ENCODE data around the gene HOXA2. TPM values are rescaled to one million over a fixed set of nuclear protein-coding genes. Genes with fewer than 3 reads are reported as not detected.

HOXA2 gene
- total RNA-seq, 3 donors from 2014 or later: not detected

- peaks cover 41% of the 10 kb centered on the region for H3K27me3 Mint-ChIP-seq (ENCODE audit: low read depth)
- H3K4me1 Mint-ChIP-seq (ENCODE audit: low read depth): no peaks in the 10 kb centered on the region
- H3K36me3 Mint-ChIP-seq (ENCODE audit: insufficient read depth): no peaks in the 10 kb centered on the region
- H3K9me3 Mint-ChIP-seq: no peaks in the 10 kb centered on the region
- H3K4me3 Mint-ChIP-seq: no peak overlapping the region
- ATAC-seq (no peak), DNase-seq (no peak)
Observed at GRCh38 chr7:27124096-27124901, 21.8 kb upstream of the HOXA2 start.

- no peak for ATAC-seq
Observed at GRCh38 chr7:27123477-27124053, 21.1 kb upstream of the HOXA2 start.

GRCh38 chr7:27123007-27123476, 20.6 kb upstream of the HOXA2 start:
- ATAC-seq: no peak
- Mint-ChIP-seq H3K9me3 (no peaks in the 10 kb centered on the region), H3K4me3 (no peak overlapping the region), H3K4me1 (ENCODE audit: low read depth) (no peaks in the 10 kb centered on the region), H3K36me3 (ENCODE audit: insufficient read depth) (no peaks in the 10 kb centered on the region), H3K27me3 (ENCODE audit: low read depth) (peaks cover 35% of the 10 kb centered on the region)
- DNase-seq: no peak

More at GRCh38 chr7:27123477-27124053, 21.1 kb upstream of the HOXA2 start:
- no peak for DNase-seq
- Mint-ChIP-seq H3K9me3 (no peaks in the 10 kb centered on the region), H3K27me3 (ENCODE audit: low read depth) (peaks cover 37% of the 10 kb centered on the region), H3K4me1 (ENCODE audit: low read depth) (no peaks in the 10 kb centered on the region), H3K36me3 (ENCODE audit: insufficient read depth) (no peaks in the 10 kb centered on the region), H3K4me3 (no peak overlapping the region)

GRCh38 chr7:27122077-27122910, 19.8 kb upstream of the HOXA2 start:
- Mint-ChIP-seq H3K36me3 (ENCODE audit: insufficient read depth) (no peaks in the 10 kb centered on the region), H3K4me3 (no peak overlapping the region), H3K4me1 (ENCODE audit: low read depth) (no peaks in the 10 kb centered on the region), H3K9me3 (no peaks in the 10 kb centered on the region), H3K27me3 (ENCODE audit: low read depth) (peaks cover 31% of the 10 kb centered on the region)
- ATAC-seq: no peak
- DNase-seq: no peak

GRCh38 chr7:27121684-27122076, 19.2 kb upstream of the HOXA2 start:
- H3K36me3 Mint-ChIP-seq (ENCODE audit: insufficient read depth): no peaks in the 10 kb centered on the region
- DNase-seq (no peak), ATAC-seq (no peak)
- no peaks in the 10 kb centered on the region for H3K4me1 Mint-ChIP-seq (ENCODE audit: low read depth)
- no peaks in the 10 kb centered on the region for H3K9me3 Mint-ChIP-seq
- peaks cover 25% of the 10 kb centered on the region for H3K27me3 Mint-ChIP-seq (ENCODE audit: low read depth)
- no peak overlapping the region for H3K4me3 Mint-ChIP-seq

GRCh38 chr7:27119412-27119911, 17.0 kb upstream of the HOXA2 start:
- no peaks in the 10 kb centered on the region for H3K9me3 Mint-ChIP-seq
- H3K27me3 Mint-ChIP-seq (ENCODE audit: low read depth): peaks cover 19% of the 10 kb centered on the region
- ATAC-seq (no peak), DNase-seq (no peak)
- no peaks in the 10 kb centered on the region for H3K4me1 Mint-ChIP-seq (ENCODE audit: low read depth)
- no peaks in the 10 kb centered on the region for H3K36me3 Mint-ChIP-seq (ENCODE audit: insufficient read depth)
- no peak overlapping the region for H3K4me3 Mint-ChIP-seq

- H3K27me3 Mint-ChIP-seq (ENCODE audit: low read depth): peaks cover 14% of the 10 kb centered on the region
- no peaks in the 10 kb centered on the region for H3K9me3 Mint-ChIP-seq
- H3K4me3 Mint-ChIP-seq: no peak overlapping the region
- no peak for DNase-seq
- no peaks in the 10 kb centered on the region for H3K4me1 Mint-ChIP-seq (ENCODE audit: low read depth)
- H3K36me3 Mint-ChIP-seq (ENCODE audit: insufficient read depth): no peaks in the 10 kb centered on the region
- no peak for ATAC-seq
Observed at GRCh38 chr7:27118580-27118979, 16.1 kb upstream of the HOXA2 start.

- Mint-ChIP-seq H3K4me3 (no peak overlapping the region), H3K36me3 (ENCODE audit: insufficient read depth) (no peaks in the 10 kb centered on the region), H3K4me1 (ENCODE audit: low read depth) (no peaks in the 10 kb centered on the region), H3K9me3 (no peaks in the 10 kb centered on the region), H3K27me3 (ENCODE audit: low read depth) (peaks cover 15% of the 10 kb centered on the region)
- DNase-seq (no peak), ATAC-seq (no peak)
Observed at GRCh38 chr7:27117887-27118491, 15.5 kb upstream of the HOXA2 start.

GRCh38 chr7:27116962-27117886, 14.7 kb upstream of the HOXA2 start:
- ATAC-seq (no peak), DNase-seq (no peak)
- H3K4me1 Mint-ChIP-seq (ENCODE audit: low read depth): no peaks in the 10 kb centered on the region
- no peaks in the 10 kb centered on the region for H3K9me3 Mint-ChIP-seq
- H3K27me3 Mint-ChIP-seq (ENCODE audit: low read depth): peaks cover 16% of the 10 kb centered on the region
- H3K4me3 Mint-ChIP-seq: no peak overlapping the region
- no peaks in the 10 kb centered on the region for H3K36me3 Mint-ChIP-seq (ENCODE audit: insufficient read depth)

GRCh38 chr7:27116031-27116961, 13.8 kb upstream of the HOXA2 start:
- no peaks in the 10 kb centered on the region for H3K4me1 Mint-ChIP-seq (ENCODE audit: low read depth)
- DNase-seq: no peak
- no peaks in the 10 kb centered on the region for H3K36me3 Mint-ChIP-seq (ENCODE audit: insufficient read depth)
- H3K27me3 Mint-ChIP-seq (ENCODE audit: low read depth): peaks cover 24% of the 10 kb centered on the region
- no peaks in the 10 kb centered on the region for H3K9me3 Mint-ChIP-seq
- no peak overlapping the region for H3K4me3 Mint-ChIP-seq
- ATAC-seq: no peak

- Mint-ChIP-seq H3K27me3 (ENCODE audit: low read depth) (peaks cover 24% of the 10 kb centered on the region), H3K4me3 (no peak overlapping the region), H3K4me1 (ENCODE audit: low read depth) (no peaks in the 10 kb centered on the region), H3K9me3 (no peaks in the 10 kb centered on the region), H3K36me3 (ENCODE audit: insufficient read depth) (no peaks in the 10 kb centered on the region)
- ATAC-seq (no peak), DNase-seq (no peak)
Observed at GRCh38 chr7:27115221-27116026, 12.9 kb upstream of the HOXA2 start.

GRCh38 chr7:27114881-27115220, 12.4 kb upstream of the HOXA2 start:
- Mint-ChIP-seq H3K4me3 (no peak overlapping the region), H3K4me1 (ENCODE audit: low read depth) (no peaks in the 10 kb centered on the region), H3K36me3 (ENCODE audit: insufficient read depth) (no peaks in the 10 kb centered on the region), H3K27me3 (ENCODE audit: low read depth) (peaks cover 24% of the 10 kb centered on the region), H3K9me3 (no peaks in the 10 kb centered on the region)
- ATAC-seq (no peak), DNase-seq (no peak)

Measured in activated T-cell treated with anti-CD3 and anti-CD28 coated beads, Interleukin-2, amount 50 U/mL, for 4 hours (primary cell).